HFFc6 (cell line): ENCODE measurements around the gene ANXA3. TPM values are rescaled to one million over a fixed set of nuclear protein-coding genes. Genes with fewer than 3 reads are reported as not detected.

Experiments used
- DNase-seq: peaks from one replicate; pipeline ENCODE4 v3.0.0-alpha.2; 2018
- H3K27ac Mint-ChIP-seq: 2 replicates; pipeline ENCODE4 v1.8.0; 2020; ENCODE audit warnings: mild to moderate bottlenecking, mixed read lengths
- H3K27me3 Mint-ChIP-seq: 2 replicates; pipeline ENCODE4 v1.8.0; 2021; ENCODE audit warnings: mild to moderate bottlenecking, moderate library complexity, mixed read lengths; ENCODE audit not compliant: insufficient read depth
- H3K36me3 Mint-ChIP-seq: 2 replicates; pipeline ENCODE4 v1.8.0; 2021; ENCODE audit warnings: low read depth, mixed read lengths
- H3K4me1 Mint-ChIP-seq: 2 replicates; pipeline ENCODE4 v1.8.0; 2020; ENCODE audit warnings: low read depth, mixed read lengths
- H3K4me3 Mint-ChIP-seq: 2 replicates; pipeline ENCODE4 v1.8.0; 2020; ENCODE audit warnings: mild to moderate bottlenecking, moderate library complexity, mixed read lengths
- H3K9me3 Mint-ChIP-seq: 2 replicates; pipeline ENCODE4 v1.8.0; 2020; ENCODE audit warnings: mild to moderate bottlenecking, mixed read lengths
- CTCF ChIP-seq: fragments of 200-600 bp; sonication (generic); IDR thresholded peaks from 2 replicates; pipeline ENCODE4 v1.5.0; 2021; ENCODE audit warnings: antibody characterized with exemption, mild to moderate bottlenecking
- total RNA-seq, 6 experiments: library from RNA; stranded (reverse); fragmentation: NEBNext Ultra II Directional; extraction: Animal tissue kit (Norgen Biotek cat#: 25700); gene quantifications; 2 replicates in 1 of 6; 3 replicates in 5 of 6; pipeline ENCODE4 v1.2.3, GENCODE V29; 2021

Gene ANXA3
- total RNA-seq, 6 experiments from 2014 or later: 1.5 to 3.0 (median 1.6) TPM

- no peak for DNase-seq
- Mint-ChIP-seq H3K4me3 (no peak overlapping the region), H3K27ac (no peak overlapping the region), H3K4me1 (peaks cover 29% of the 10 kb centered on the region), H3K36me3 (no peaks in the 10 kb centered on the region), H3K27me3 (no peaks in the 10 kb centered on the region; the same call in 1 of the 2 replicates), H3K9me3 (no peaks in the 10 kb centered on the region)
- TF ChIP-seq CTCF: no peak
Observed at GRCh38 chr4:78624048-78624447, 72.5 kb downstream of the ANXA3 start.

- TF ChIP-seq CTCF: no peak
- no peak overlapping the region for H3K4me3 Mint-ChIP-seq
- no peaks in the 10 kb centered on the region for H3K9me3 Mint-ChIP-seq
- H3K27me3 Mint-ChIP-seq: no peaks in the 10 kb centered on the region
- no peak overlapping the region for H3K27ac Mint-ChIP-seq
- no peaks in the 10 kb centered on the region for H3K36me3 Mint-ChIP-seq
- DNase-seq: no peak
- H3K4me1 Mint-ChIP-seq: peaks cover 35% of the 10 kb centered on the region
Observed at GRCh38 chr4:78625073-78625472, 73.5 kb downstream of the ANXA3 start.

DNA sequence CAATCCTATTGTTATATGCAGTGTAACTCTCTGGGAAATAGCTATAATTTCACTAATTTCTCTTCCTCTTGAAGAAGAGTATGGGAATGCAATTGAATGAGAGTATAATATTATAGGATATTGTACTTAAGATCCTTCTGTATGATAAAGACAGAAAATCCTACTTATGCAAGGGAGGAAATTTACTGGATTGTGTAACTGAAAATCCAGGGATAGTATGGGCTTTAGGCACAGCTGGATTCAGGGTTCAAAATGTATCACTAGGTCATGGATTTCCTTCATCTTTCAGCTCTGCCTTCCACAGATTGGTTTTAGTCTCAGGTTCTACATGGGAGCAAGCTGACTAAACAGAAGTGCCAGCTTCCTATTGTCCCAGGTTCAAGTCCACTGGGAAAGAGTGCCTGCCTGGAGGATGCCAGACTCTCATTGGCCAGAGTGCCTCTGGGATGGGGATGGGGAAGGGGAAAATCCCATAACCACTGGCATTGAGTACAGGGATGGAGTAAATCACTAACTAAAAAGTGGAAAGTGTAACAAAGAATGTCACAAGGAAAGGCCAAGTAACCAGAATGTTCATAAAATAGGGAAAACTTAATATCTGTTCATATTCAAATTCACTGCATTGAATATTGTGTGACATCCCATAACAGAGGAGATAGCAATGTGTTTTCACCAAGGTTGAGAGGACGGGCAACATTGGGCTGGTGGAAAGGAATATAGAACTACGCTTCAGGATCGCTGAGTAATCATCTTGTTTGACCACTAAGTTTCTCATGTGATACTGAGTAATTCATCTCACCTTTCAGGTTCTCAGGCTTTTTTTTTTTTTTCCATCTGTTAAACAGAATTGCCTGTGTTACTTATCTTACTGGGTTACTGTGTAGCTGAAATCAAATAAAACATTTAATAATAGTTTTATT lies 75.7 kb downstream of the ANXA3 start:
- no peak overlapping the region for H3K27ac Mint-ChIP-seq
- no peaks in the 10 kb centered on the region for H3K36me3 Mint-ChIP-seq
- no peak for DNase-seq
- H3K4me1 Mint-ChIP-seq: peaks cover 32% of the 10 kb centered on the region
- no peak for TF ChIP-seq CTCF
- H3K4me3 Mint-ChIP-seq: no peak overlapping the region
- no peaks in the 10 kb centered on the region for H3K27me3 Mint-ChIP-seq
- no peaks in the 10 kb centered on the region for H3K9me3 Mint-ChIP-seq

DNA sequence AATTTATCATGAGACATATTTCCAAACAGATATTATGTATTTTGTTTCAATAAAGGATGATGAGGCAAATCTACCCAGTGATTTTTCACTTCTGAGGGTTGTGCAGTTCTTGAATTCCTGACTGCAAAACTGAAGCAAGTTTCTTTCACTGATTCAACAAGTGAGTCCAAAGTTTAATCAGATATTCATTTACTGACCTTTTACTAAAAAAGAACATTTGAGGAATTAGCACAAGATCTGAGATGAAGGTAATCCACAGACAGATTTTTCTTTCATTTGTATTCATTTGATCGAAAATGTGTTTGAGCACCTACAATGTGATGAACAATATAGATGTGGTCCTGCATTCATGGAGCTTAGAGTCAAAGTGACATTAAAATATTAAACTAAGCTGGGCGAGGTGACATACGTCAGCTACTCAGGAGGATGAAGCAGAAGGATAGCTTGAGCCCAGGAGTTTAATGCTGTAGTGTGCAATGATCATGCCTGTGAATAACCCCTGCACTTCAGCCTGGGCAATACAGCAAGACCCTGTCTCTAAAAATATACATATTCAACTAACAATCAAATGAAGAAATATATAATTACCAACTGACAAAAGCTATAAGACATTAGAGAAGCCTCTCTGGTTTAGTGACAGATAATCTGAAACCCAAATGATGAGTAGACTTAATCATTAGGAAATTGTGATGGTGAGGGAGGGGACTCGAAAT lies 76.6 kb downstream of the ANXA3 start:
- no peak for DNase-seq
- no peak for TF ChIP-seq CTCF
- H3K4me1 Mint-ChIP-seq: peaks cover 23% of the 10 kb centered on the region
- no peaks in the 10 kb centered on the region for H3K36me3 Mint-ChIP-seq
- H3K27me3 Mint-ChIP-seq: no peaks in the 10 kb centered on the region
- no peak overlapping the region for H3K4me3 Mint-ChIP-seq
- no peaks in the 10 kb centered on the region for H3K9me3 Mint-ChIP-seq
- no peak overlapping the region for H3K27ac Mint-ChIP-seq

DNA sequence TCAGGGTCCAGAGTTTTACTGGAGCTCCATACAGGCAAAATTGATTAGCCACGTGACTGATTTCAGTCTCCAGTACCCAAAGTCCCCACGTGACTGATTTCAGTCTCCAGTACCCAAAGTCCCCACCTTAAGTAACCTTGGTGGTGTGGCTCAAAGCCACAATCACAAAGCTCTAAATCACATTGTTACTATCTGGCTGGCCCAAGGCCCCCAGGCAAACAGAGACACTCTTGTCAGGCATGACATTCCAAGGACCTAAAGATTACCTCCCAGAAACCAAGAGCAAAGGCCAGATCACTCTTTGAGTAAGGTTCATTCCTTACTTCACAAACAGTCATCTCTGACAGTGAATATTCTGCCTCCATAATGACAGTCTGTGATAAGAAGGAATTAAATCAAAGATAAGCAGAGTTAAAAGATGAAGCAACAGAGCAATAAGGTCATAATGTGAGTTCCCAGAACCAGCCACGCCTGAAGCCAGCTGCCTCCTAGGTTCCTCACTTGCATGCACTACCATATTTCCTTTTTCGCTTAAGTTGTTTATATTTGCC lies 78.5 kb downstream of the ANXA3 start:
- Mint-ChIP-seq H3K27ac (no peak overlapping the region), H3K4me3 (no peak overlapping the region), H3K9me3 (no peaks in the 10 kb centered on the region)

More for the DNA sequence above, 78.5 kb downstream of the ANXA3 start:
- no peaks in the 10 kb centered on the region for H3K36me3 Mint-ChIP-seq
- no peak for TF ChIP-seq CTCF
- no peaks in the 10 kb centered on the region for H3K27me3 Mint-ChIP-seq
- DNase-seq: no peak
- H3K4me1 Mint-ChIP-seq: peaks cover 27% of the 10 kb centered on the region
